PC-3 (cell line): ENCODE results near the gene AFF2. TPM values are rescaled to one million over a fixed set of nuclear protein-coding genes. Genes with fewer than 3 reads are reported as not detected.

Experiments used
- ATAC-seq: fragments of 200-7000 bp; cut with Tn5 transposase; 2 replicates; pipeline ENCODE4 v1.9.1; 2020; ENCODE audit warnings: mild to moderate bottlenecking, moderate library complexity
- BruUV-seq: library from RNA; stranded (reverse); fragments of 400-500 nt; replicated peaks from 2 replicates; lab custom pipeline; 2021; lab: Mats Ljungman, UMichigan
- CTCF ChIA-PET: fragments of 300-600 bp; sonication (Branson Sonifier 250); formaldehyde crosslinking; loops from one replicate; lab custom pipeline; 2022; ENCODE audit warnings: antibody characterized with exemption; lab: Charles Lee
- POLR2A ChIA-PET: fragments of 300-600 bp; sonication (Branson Sonifier 250); formaldehyde crosslinking; loops from one replicate; lab custom pipeline; 2022; ENCODE audit warnings: antibody characterized with exemption; ENCODE audit not compliant: unreplicated experiment; lab: Charles Lee
- DNase-seq: peaks from one replicate; pipeline ENCODE4 v3.0.0-alpha.2; 2015
- H2AFZ ChIP-seq: fragments of 300-600 bp; sonication (generic); 2 replicates; pipeline ENCODE4 v1.6.0; 2016; ENCODE audit warnings: antibody characterized with exemption, low read length
- H3F3A ChIP-seq: fragments of 300-600 bp; sonication (generic); one replicate; pipeline ENCODE4 v1.6.0; 2017; ENCODE audit warnings: antibody characterized with exemption, low read length, control low read depth, mild to moderate bottlenecking; ENCODE audit not compliant: unreplicated experiment
- H3K27ac ChIP-seq: fragments of 300-600 bp; sonication (generic); 2 replicates; pipeline ENCODE4 v1.5.1; 2016; ENCODE audit warnings: mild to moderate bottlenecking, low read length
- H3K27me3 ChIP-seq: fragments of 300-600 bp; sonication (generic); 2 replicates; pipeline ENCODE4 v1.6.1; 2016; ENCODE audit warnings: low read length, mixed read lengths
- H3K36me3 ChIP-seq: fragments of 300-600 bp; sonication (generic); 2 replicates; pipeline ENCODE4 v1.6.1; 2016; ENCODE audit warnings: low read depth, mixed run types, low read length, mixed read lengths
- H3K4me1 ChIP-seq: fragments of 300-600 bp; sonication (generic); 2 replicates; pipeline ENCODE4 v1.5.1; 2016; ENCODE audit warnings: low read length; ENCODE audit not compliant: insufficient read depth
- H3K4me2 ChIP-seq: fragments of 300-600 bp; sonication (generic); 2 replicates; pipeline ENCODE4 v1.6.0; 2016; ENCODE audit warnings: low read length
- H3K4me3 ChIP-seq: fragments of 300-600 bp; sonication (generic); 2 replicates; pipeline ENCODE4 v1.5.1; 2016; ENCODE audit warnings: mild to moderate bottlenecking, low read length, mixed read lengths
- H3K79me2 ChIP-seq: fragments of 300-600 bp; sonication (generic); 2 replicates; pipeline ENCODE4 v1.6.1; 2017; ENCODE audit warnings: low read length, mixed read lengths
- H3K9ac ChIP-seq: fragments of 300-600 bp; sonication (generic); 2 replicates; pipeline ENCODE4 v1.6.0; 2016; ENCODE audit warnings: mild to moderate bottlenecking, low read length
- H3K9me2 ChIP-seq: fragments of 300-600 bp; sonication (generic); replicated peaks from 2 replicates; pipeline ENCODE4 v1.6.1; 2016; ENCODE audit warnings: mixed run types, low read length, mixed read lengths
- H3K9me3 ChIP-seq: fragments of 300-600 bp; sonication (generic); 2 replicates; pipeline ENCODE4 v1.6.1; 2016; ENCODE audit warnings: low read length, mixed read lengths
- H4K20me1 ChIP-seq: fragments of 300-600 bp; sonication (generic); 2 replicates; pipeline ENCODE4 v1.6.1; 2016; ENCODE audit warnings: low read length, mixed read lengths
- CTCF ChIP-seq: fragments of 300-600 bp; sonication (generic); conservative IDR thresholded peaks from 2 replicates; pipeline ENCODE4 v1.5.1; 2017; ENCODE audit warnings: antibody characterized with exemption, low read depth, mild to moderate bottlenecking, low read length
- EZH2 ChIP-seq: fragments of 300-600 bp; sonication (generic); IDR thresholded peaks from one replicate; pipeline ENCODE4 v1.6.1; 2017; ENCODE audit warnings: antibody characterized with exemption, mild to moderate bottlenecking, low read length; ENCODE audit not compliant: unreplicated experiment
- EZH2phosphoT487 ChIP-seq: fragments of 300-600 bp; sonication (generic); IDR thresholded peaks from 2 replicates; pipeline ENCODE4 v1.6.1; 2018; ENCODE audit warnings: mild to moderate bottlenecking, antibody characterized with exemption, low read length, borderline replicate concordance
- intact Hi-C: fragments of 100-400 bp; cut with micrococcal nuclease; formaldehyde crosslinking; loops from 2 replicates; pipeline ENCODE4 v1.9.0; 2023
- total RNA-seq: library from RNA; depleted of rRNA; stranded (reverse); fragments of >200 nt; gene quantifications from 2 replicates; pipeline ENCODE4 v1.2.3, GENCODE V29; 2014

Gene AFF2
- total RNA-seq, 1 experiment from 2014 or later: not detected

- intact Hi-C loops: no loop called here
Observed at GRCh38 chrX:148562846-148563245, 62.4 kb downstream of the AFF2 start.

GRCh38 chrX:148567229-148567628, 66.8 kb downstream of the AFF2 start:
- Histone ChIP-seq H3K4me2 (no peak overlapping the region), H3K27me3 (no peaks in the 10 kb centered on the region), H2AFZ (no peak overlapping the region), H3K9ac (no peak overlapping the region), H4K20me1 (no peaks in the 10 kb centered on the region), H3K4me1 (no peaks in the 10 kb centered on the region), H3F3A (no peaks in the 10 kb centered on the region), H3K27ac (no peak overlapping the region), H3K4me3 (no peak overlapping the region), H3K9me3 (no peaks in the 10 kb centered on the region), H3K36me3 (no peaks in the 10 kb centered on the region), H3K79me2 (no peaks in the 10 kb centered on the region), H3K9me2 (no peaks in the 10 kb centered on the region)
- no peak for TF ChIP-seq CTCF
- TF ChIP-seq EZH2: no peak
- TF ChIP-seq EZH2phosphoT487: no peak
- no TSS peak for BruUV-seq
- no peak for DNase-seq
- ATAC-seq: no peak
- CTCF ChIA-PET: no interaction called here
- intact Hi-C loops: no loop called here
- POLR2A ChIA-PET: no interaction called here

More at GRCh38 chrX:148562846-148563245, 62.4 kb downstream of the AFF2 start:
- BruUV-seq: no TSS peak
- TF ChIP-seq EZH2phosphoT487: no peak
- no peak for TF ChIP-seq EZH2
- no peak for TF ChIP-seq CTCF
- Histone ChIP-seq H3K4me2 (no peak overlapping the region), H3K27me3 (no peaks in the 10 kb centered on the region), H3K9ac (no peak overlapping the region), H3K9me2 (no peaks in the 10 kb centered on the region), H2AFZ (no peak overlapping the region), H3K4me1 (no peaks in the 10 kb centered on the region), H3K9me3 (no peaks in the 10 kb centered on the region), H3K4me3 (no peak overlapping the region), H4K20me1 (no peaks in the 10 kb centered on the region), H3K27ac (no peak overlapping the region), H3F3A (no peaks in the 10 kb centered on the region), H3K36me3 (no peaks in the 10 kb centered on the region), H3K79me2 (no peaks in the 10 kb centered on the region)
- DNase-seq (no peak), ATAC-seq (no peak)
- CTCF ChIA-PET: no interaction called here
- POLR2A ChIA-PET: no interaction called here

GRCh38 chrX:148567779-148568178, 67.4 kb downstream of the AFF2 start:
- intact Hi-C loops: no loop called here
- BruUV-seq: no TSS peak
- Histone ChIP-seq H4K20me1 (no peaks in the 10 kb centered on the region), H3K36me3 (no peaks in the 10 kb centered on the region), H3K4me1 (no peaks in the 10 kb centered on the region), H3K79me2 (no peaks in the 10 kb centered on the region), H3K9ac (no peak overlapping the region), H2AFZ (no peak overlapping the region), H3K4me2 (no peak overlapping the region), H3K27ac (no peak overlapping the region), H3K4me3 (no peak overlapping the region), H3K27me3 (no peaks in the 10 kb centered on the region), H3F3A (no peaks in the 10 kb centered on the region), H3K9me3 (no peaks in the 10 kb centered on the region), H3K9me2 (no peaks in the 10 kb centered on the region)
- ChIA-PET POLR2A (no interaction called here), CTCF (no interaction called here)
- no peak for DNase-seq
- no peak for ATAC-seq
- TF ChIP-seq CTCF (no peak), EZH2 (no peak), EZH2phosphoT487 (no peak)
